BLaER1 treated with 17β-estradiol and CSF1 and Interleukin-3, amounts not matched to agents 10 nM and 100 nM (cell line): Measurements from ENCODE around the gene NLGN1.

Experiments
- H3K27ac ChIP-seq, 11 experiments: shearing (Covaris generic); formaldehyde crosslinking; 2 replicates each; pipeline ENCODE4 v1.8.1; 2022
- H3K27me3 ChIP-seq, 11 experiments: shearing (Covaris generic); formaldehyde crosslinking; 2 replicates each; pipeline ENCODE4 v1.8.1; 2022
- H3K36me3 ChIP-seq, 11 experiments: shearing (Covaris generic); formaldehyde crosslinking; 2 replicates each; pipeline ENCODE4 v1.8.1; 2022
- H3K4me1 ChIP-seq, 10 experiments: shearing (Covaris generic); formaldehyde crosslinking; 2 replicates each; pipeline ENCODE4 v1.8.1; 2022
- H3K4me2 ChIP-seq, 11 experiments: shearing (Covaris generic); formaldehyde crosslinking; 2 replicates each; pipeline ENCODE4 v1.8.1; 2022
- H3K4me3 ChIP-seq, 10 experiments: shearing (Covaris generic); formaldehyde crosslinking; 2 replicates each; pipeline ENCODE4 v1.8.1; 2022
- H3K9ac ChIP-seq, 11 experiments: shearing (Covaris generic); formaldehyde crosslinking; 2 replicates each; pipeline ENCODE4 v1.8.1; 2022
- H3K9me3 ChIP-seq, 11 experiments: shearing (Covaris generic); formaldehyde crosslinking; replicated peaks in 1 of 11; 2 replicates each; pipeline ENCODE4 v1.8.1; 2022
- H4K20me1 ChIP-seq, 11 experiments: shearing (Covaris generic); formaldehyde crosslinking; 2 replicates each; pipeline ENCODE4 v1.8.1; 2022
- Cebpa-rat ChIP-seq, 11 experiments: shearing (Covaris generic); IDR thresholded peaks; 2 replicates each; pipeline ENCODE4 v1.8.1; 2022

The NLGN1 gene

DNA sequence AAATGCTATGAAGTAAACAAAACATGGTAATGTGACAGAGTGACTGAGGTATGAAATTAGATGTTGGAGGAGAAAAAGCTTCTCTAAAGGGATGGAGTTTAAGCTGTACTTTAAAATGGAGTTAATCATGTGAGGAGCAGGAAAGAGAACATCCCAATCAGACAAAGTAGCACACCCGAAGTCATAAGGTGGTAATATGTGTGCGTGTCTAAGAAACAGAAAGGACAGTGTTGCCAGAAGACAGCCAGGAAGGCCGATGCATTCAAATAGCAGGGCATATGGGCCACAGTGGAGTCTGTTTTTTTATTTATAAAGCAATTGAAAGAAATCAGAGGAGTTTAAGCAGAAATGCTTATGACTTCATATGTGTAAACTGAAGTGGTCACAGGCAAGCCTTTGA, 376.3 kb downstream of the NLGN1 start:
- Histone ChIP-seq H3K4me2 (no peak overlapping the region), H3K9me3 (no peaks in the 10 kb centered on the region), H3K27me3 (no peaks in the 10 kb centered on the region), H4K20me1 (no peaks in the 10 kb centered on the region), H3K9ac (no peak overlapping the region), H3K36me3 (no peaks in the 10 kb centered on the region), H3K4me1 (peaks cover 0 to 8% (median 0%) of the 10 kb centered on the region in 10 experiments; a peak in 1 of 20 replicates), H3K27ac (no peak overlapping the region), H3K4me3 (no peak overlapping the region)
- TF ChIP-seq Cebpa-rat (IDR thresholded peaks at IDR 0.05): no peak

GRCh38 chr3:173774294-173774693, 376.8 kb downstream of the NLGN1 start:
- Histone ChIP-seq H3K36me3 (no peaks in the 10 kb centered on the region), H3K27me3 (no peaks in the 10 kb centered on the region), H4K20me1 (no peaks in the 10 kb centered on the region), H3K4me1 (peaks cover 0 to 8% (median 0%) of the 10 kb centered on the region in 10 experiments; a peak in 1 of 20 replicates), H3K9ac (no peak overlapping the region), H3K27ac (no peak overlapping the region), H3K4me2 (no peak overlapping the region), H3K9me3 (no peaks in the 10 kb centered on the region), H3K4me3 (no peak overlapping the region)
- no peak for TF ChIP-seq Cebpa-rat (IDR thresholded peaks at IDR 0.05)

DNA sequence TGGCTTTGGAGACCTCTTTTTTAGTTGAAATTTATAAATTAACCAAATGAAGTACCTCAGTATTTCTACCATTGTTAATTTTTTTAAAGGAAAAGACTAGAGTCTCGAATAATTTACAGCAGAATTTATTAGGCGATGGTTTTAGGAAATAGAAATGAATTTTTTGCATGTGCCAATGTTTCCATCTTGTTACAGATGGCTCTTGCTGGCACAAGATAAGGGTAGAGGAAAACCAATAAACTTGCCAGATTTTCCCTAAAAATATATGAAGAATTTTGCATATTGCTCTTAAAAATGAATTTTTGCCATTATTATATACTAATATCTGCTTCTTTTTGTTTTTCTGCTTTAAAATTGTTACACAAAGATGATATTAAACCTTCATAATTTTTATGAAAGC, 380.7 kb downstream of the NLGN1 start:
- Histone ChIP-seq H3K4me1 (no peaks in the 10 kb centered on the region), H3K9me3 (no peaks in the 10 kb centered on the region), H3K9ac (no peak overlapping the region), H3K4me2 (no peak overlapping the region), H4K20me1 (no peaks in the 10 kb centered on the region), H3K36me3 (no peaks in the 10 kb centered on the region), H3K27ac (no peak overlapping the region), H3K27me3 (no peaks in the 10 kb centered on the region), H3K4me3 (no peak overlapping the region)
- no peak for TF ChIP-seq Cebpa-rat (IDR thresholded peaks at IDR 0.05)

- H4K20me1 ChIP-seq: no peaks in the 10 kb centered on the region
- H3K4me3 ChIP-seq: no peak overlapping the region
- H3K27ac ChIP-seq: no peak overlapping the region
- no peaks in the 10 kb centered on the region for H3K27me3 ChIP-seq
- no peaks in the 10 kb centered on the region for H3K4me1 ChIP-seq
- no peaks in the 10 kb centered on the region for H3K36me3 ChIP-seq
- H3K4me2 ChIP-seq: no peak overlapping the region
- TF ChIP-seq Cebpa-rat (IDR thresholded peaks at IDR 0.05): no peak
- no peak overlapping the region for H3K9ac ChIP-seq
- H3K9me3 ChIP-seq: no peaks in the 10 kb centered on the region
Observed at GRCh38 chr3:173780067-173780466, 382.5 kb downstream of the NLGN1 start.

- Histone ChIP-seq H4K20me1 (no peaks in the 10 kb centered on the region), H3K9ac (no peak overlapping the region), H3K27ac (no peak overlapping the region), H3K4me2 (no peak overlapping the region), H3K9me3 (no peaks in the 10 kb centered on the region), H3K4me1 (no peaks in the 10 kb centered on the region), H3K27me3 (no peaks in the 10 kb centered on the region), H3K4me3 (no peak overlapping the region), H3K36me3 (no peaks in the 10 kb centered on the region)
- no peak for TF ChIP-seq Cebpa-rat (IDR thresholded peaks at IDR 0.05)
Observed at GRCh38 chr3:173785004-173785403, 387.5 kb downstream of the NLGN1 start.

DNA sequence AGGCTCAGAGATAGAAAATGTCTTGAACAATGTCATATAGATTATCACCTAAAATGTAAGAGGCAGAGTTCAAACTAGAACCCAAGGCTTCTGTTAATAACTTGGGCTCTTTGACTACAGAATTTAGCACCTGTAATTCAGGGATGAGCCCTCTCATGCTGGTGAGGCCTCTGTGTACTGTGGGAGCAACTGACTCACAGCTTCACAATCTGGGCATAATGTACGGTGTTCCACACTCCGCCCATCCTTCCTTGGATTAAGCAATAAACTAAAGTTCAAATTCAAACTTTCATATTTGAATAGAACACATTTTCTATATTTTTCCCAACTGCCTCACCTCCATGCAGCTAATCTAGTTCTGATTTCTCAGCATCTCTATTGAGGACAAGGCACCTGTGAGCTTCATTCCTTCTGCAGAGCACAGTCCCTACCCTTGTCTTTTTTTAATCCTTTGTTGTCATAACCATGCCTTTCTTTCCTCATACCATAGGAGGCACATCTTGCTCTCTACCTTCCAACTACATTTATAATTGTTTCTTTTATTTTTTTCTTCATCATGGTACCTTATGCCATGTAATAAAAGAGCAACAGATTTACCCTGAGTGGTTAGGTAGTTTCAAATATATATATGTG, 392.1 kb downstream of the NLGN1 start:
- H3K4me3 ChIP-seq: no peak overlapping the region
- H3K4me1 ChIP-seq: no peaks in the 10 kb centered on the region
- H3K9me3 ChIP-seq: no peaks in the 10 kb centered on the region
- H3K9ac ChIP-seq: no peak overlapping the region
- no peak overlapping the region for H3K27ac ChIP-seq
- H4K20me1 ChIP-seq: no peaks in the 10 kb centered on the region
- no peak overlapping the region for H3K4me2 ChIP-seq
- no peaks in the 10 kb centered on the region for H3K27me3 ChIP-seq
- no peak for TF ChIP-seq Cebpa-rat (IDR thresholded peaks at IDR 0.05)
- no peaks in the 10 kb centered on the region for H3K36me3 ChIP-seq

DNA sequence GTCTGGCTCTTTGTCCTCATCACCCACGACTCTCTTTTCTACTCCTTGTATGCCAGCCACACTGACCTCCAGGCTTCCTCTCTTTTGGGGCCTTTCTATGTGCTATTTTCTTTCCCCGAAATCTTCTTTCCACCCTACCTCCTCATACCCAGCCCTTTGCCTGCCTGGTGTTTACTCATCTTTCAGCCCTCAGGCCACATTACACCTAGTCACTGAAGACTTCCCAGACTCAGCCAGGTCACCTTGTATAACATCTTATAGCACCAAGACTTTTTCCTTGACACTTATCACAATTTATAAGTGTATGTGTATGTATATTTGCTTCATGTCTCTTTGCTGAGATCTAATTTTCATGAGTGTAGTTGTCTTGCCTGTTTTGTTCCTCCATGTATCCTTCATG, 396.4 kb downstream of the NLGN1 start:
- H3K4me3 ChIP-seq: no peak overlapping the region

GRCh38 chr3:173796405-173796804, 398.9 kb downstream of the NLGN1 start:
- no peaks in the 10 kb centered on the region for H3K36me3 ChIP-seq
- H3K27ac ChIP-seq: no peak overlapping the region
- TF ChIP-seq Cebpa-rat (IDR thresholded peaks at IDR 0.05): no peak
- no peak overlapping the region for H3K4me3 ChIP-seq
- no peaks in the 10 kb centered on the region for H3K4me1 ChIP-seq
- H4K20me1 ChIP-seq: no peaks in the 10 kb centered on the region
- no peak overlapping the region for H3K9ac ChIP-seq
- no peaks in the 10 kb centered on the region for H3K27me3 ChIP-seq
- H3K4me2 ChIP-seq: no peak overlapping the region
- H3K9me3 ChIP-seq: no peaks in the 10 kb centered on the region

More for the DNA sequence above, 396.4 kb downstream of the NLGN1 start:
- no peaks in the 10 kb centered on the region for H3K36me3 ChIP-seq
- H3K9me3 ChIP-seq: no peaks in the 10 kb centered on the region
- no peaks in the 10 kb centered on the region for H3K4me1 ChIP-seq
- no peaks in the 10 kb centered on the region for H4K20me1 ChIP-seq
- H3K4me2 ChIP-seq: no peak overlapping the region
- no peak overlapping the region for H3K9ac ChIP-seq
- no peak overlapping the region for H3K27ac ChIP-seq
- H3K27me3 ChIP-seq: no peaks in the 10 kb centered on the region
- TF ChIP-seq Cebpa-rat (IDR thresholded peaks at IDR 0.05): no peak

GRCh38 chr3:173796890-173797289, 399.3 kb downstream of the NLGN1 start:
- Histone ChIP-seq H3K27me3 (no peaks in the 10 kb centered on the region), H3K27ac (no peak overlapping the region), H4K20me1 (no peaks in the 10 kb centered on the region)

DNA sequence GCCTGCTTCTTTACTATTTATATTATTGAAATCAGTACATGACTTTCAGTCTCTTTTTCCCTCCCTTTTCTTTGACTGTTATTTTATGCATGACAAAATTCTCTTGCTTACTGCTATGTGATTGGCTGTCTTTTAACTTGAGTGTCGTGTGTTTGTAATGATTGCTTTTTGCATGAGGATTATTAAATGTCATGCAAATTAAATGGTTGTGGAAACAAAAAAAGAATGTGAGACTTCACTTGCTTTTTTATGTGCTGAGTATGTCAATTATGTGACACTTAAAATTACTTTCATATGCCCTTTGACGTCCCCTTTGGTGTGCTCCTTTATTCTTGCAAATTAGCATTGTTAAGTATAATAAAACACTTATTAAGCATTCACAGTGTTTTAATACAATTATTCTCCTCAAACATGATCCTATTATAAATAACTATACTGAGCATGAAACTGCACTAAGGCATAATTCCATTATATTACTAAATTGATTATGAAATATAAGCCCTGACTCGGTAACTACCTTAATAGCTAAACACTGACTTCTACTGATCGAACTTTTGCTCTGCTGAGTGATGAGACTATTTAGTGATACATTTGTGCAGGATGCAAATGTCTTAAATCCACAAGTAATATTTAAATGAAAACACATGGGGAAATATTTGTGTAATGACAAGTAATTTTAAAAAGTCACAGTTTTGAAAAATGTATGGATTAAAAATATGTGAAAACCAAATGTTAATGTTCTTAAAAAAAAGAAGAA, 401.7 kb downstream of the NLGN1 start:
- no peak for TF ChIP-seq Cebpa-rat (IDR thresholded peaks at IDR 0.05)
- no peaks in the 10 kb centered on the region for H4K20me1 ChIP-seq
- no peak overlapping the region for H3K4me2 ChIP-seq
- no peaks in the 10 kb centered on the region for H3K4me1 ChIP-seq
- H3K36me3 ChIP-seq: no peaks in the 10 kb centered on the region
- no peak overlapping the region for H3K4me3 ChIP-seq
- H3K27ac ChIP-seq: no peak overlapping the region
- H3K27me3 ChIP-seq: no peaks in the 10 kb centered on the region
- no peaks in the 10 kb centered on the region for H3K9me3 ChIP-seq
- H3K9ac ChIP-seq: no peak overlapping the region

More at GRCh38 chr3:173796890-173797289, 399.3 kb downstream of the NLGN1 start:
- Histone ChIP-seq H3K4me2 (no peak overlapping the region), H3K36me3 (no peaks in the 10 kb centered on the region), H3K9ac (no peak overlapping the region), H3K4me1 (no peaks in the 10 kb centered on the region), H3K9me3 (no peaks in the 10 kb centered on the region), H3K4me3 (no peak overlapping the region)
- no peak for TF ChIP-seq Cebpa-rat (IDR thresholded peaks at IDR 0.05)
